GM12878 (cell line): ENCODE data around the gene STK11. TPM values are rescaled to one million over a fixed set of nuclear protein-coding genes. Genes with fewer than 3 reads are reported as not detected.

Experiments used
- ASH2L ChIP-seq: fragments of 300-600, 200-600 bp; sonication (generic); IDR thresholded peaks from 2 replicates; pipeline ENCODE4 v1.6.1; 2017; ENCODE audit warnings: low read depth, mild to moderate bottlenecking, borderline replicate concordance
- E2F4 ChIP-seq: IDR thresholded peaks from 2 replicates; pipeline ENCODE4 v1.6.1; 2012; ENCODE audit warnings: low read depth, low read length, improper control_type of control experiment
- E2F8 ChIP-seq: fragments of 450-650 bp; IDR thresholded peaks from 2 replicates; pipeline ENCODE4 v1.6.1; 2018; ENCODE audit warnings: mild to moderate bottlenecking, low read depth, moderate library complexity; ENCODE audit not compliant: partially characterized antibody
- FOS ChIP-seq: IDR thresholded peaks from 3 replicates; pipeline ENCODE4 v1.6.1; 2011; ENCODE audit warnings: borderline replicate concordance; ENCODE audit not compliant: insufficient read length; ENCODE audit errors: extremely low read depth
- MTA3 ChIP-seq: IDR thresholded peaks from 2 replicates; pipeline ENCODE4 v1.6.1; 2012; ENCODE audit warnings: low read length, inconsistent platforms, borderline replicate concordance
- NR2C1 ChIP-seq: fragments of 450-650 bp; IDR thresholded peaks from 2 replicates; pipeline ENCODE4 v1.6.1; 2017; ENCODE audit warnings: antibody characterized with exemption, mild to moderate bottlenecking, moderate library complexity
- PAX5 ChIP-seq: IDR thresholded peaks from 2 replicates; pipeline ENCODE4 v1.6.1; 2011; ENCODE audit warnings: low read depth, low read length, borderline replicate concordance
- PML ChIP-seq: IDR thresholded peaks from 2 replicates; pipeline ENCODE4 v1.6.1; 2012; ENCODE audit warnings: low read length, inconsistent platforms
- RAD21 ChIP-seq: IDR thresholded peaks from 2 replicates; pipeline ENCODE4 v1.6.1; 2011; ENCODE audit warnings: mild to moderate bottlenecking, low read depth, low read length, moderate library complexity; ENCODE audit not compliant: insufficient read depth
- RAD51 ChIP-seq: fragments of 450-650 bp; IDR thresholded peaks from 2 replicates; pipeline ENCODE4 v1.6.1; 2016; ENCODE audit warnings: moderate library complexity, mild to moderate bottlenecking, inconsistent platforms
- RUNX3 ChIP-seq: IDR thresholded peaks from 2 replicates; pipeline ENCODE4 v1.6.1; 2012; ENCODE audit warnings: low read length, inconsistent platforms
- SRF ChIP-seq, 2 experiments: IDR thresholded peaks; 2 replicates each; pipeline ENCODE4 v1.6.1; 2011; ENCODE audit warnings: low read depth in 2 of 2, low read length in 2 of 2, mild to moderate bottlenecking in 1 of 2, moderate library complexity in 1 of 2
- TCF7 ChIP-seq: IDR thresholded peaks from 2 replicates; pipeline ENCODE4 v1.6.1; 2014; ENCODE audit warnings: antibody characterized with exemption, borderline replicate concordance
- USF1 ChIP-seq: IDR thresholded peaks from 2 replicates; pipeline ENCODE4 v1.6.1; 2011; ENCODE audit warnings: borderline replicate concordance, low read depth, mild to moderate bottlenecking, moderate library complexity, mixed read lengths, low read length; ENCODE audit not compliant: insufficient read depth; ENCODE audit errors: extremely low read length
- WRNIP1 ChIP-seq: IDR thresholded peaks from 2 replicates; pipeline ENCODE4 v1.6.1; 2011; ENCODE audit warnings: low read depth, low read length, improper control_type of control experiment, borderline replicate concordance
- ZNF592 ChIP-seq: fragments of 450-650 bp; IDR thresholded peaks from 2 replicates; pipeline ENCODE4 v1.6.1; 2017; ENCODE audit warnings: mild to moderate bottlenecking, moderate library complexity
- polyA plus RNA-seq, 11 experiments: library from polyadenylated mRNA; depleted of rRNA in 4 of 11; unstranded in 6 of 11; stranded (reverse) in 5 of 11; fragments of >200 nt; fragmentation: Nextera tagmentation in 4 of 11; fragmentation: Illumina TruSeq in 1 of 11; extraction: Ambion mirVana in 4 of 11; extraction: Trizol in 1 of 11; gene quantifications; 1 replicate in 1 of 11; 2 replicates in 10 of 11; pipeline versions ENCODE4 v1.2.1 to v1.2.3, GENCODE V29; 2011 to 2016; ENCODE audit warnings: inconsistent platforms in 2 of 11, missing spikeins in 2 of 11, low read depth in 1 of 11
- total RNA-seq, 4 experiments: library from RNA; depleted of rRNA in 3 of 4; stranded (reverse); fragments of >200 nt in 3 of 4; fragmentation: Illumina TruSeq in 1 of 4; extraction: Trizol in 1 of 4; gene quantifications; 2 replicates each; pipeline versions ENCODE4 v1.2.1 to v1.2.3, GENCODE V29; 2013 to 2021
- TF ChIP-seq, protein P1 (sequence below): IDR thresholded peaks from 2 replicates; pipeline ENCODE4 v1.6.1; 2012; ENCODE audit warnings: low read length, inconsistent platforms

STK11 gene
- total and polyA plus RNA-seq, 10 of the 15 experiments (the other 5 are each of a cell fraction or from before 2014, with no cell fraction given): 0.33 to 71.0 (median 23.8) TPM

DNA sequence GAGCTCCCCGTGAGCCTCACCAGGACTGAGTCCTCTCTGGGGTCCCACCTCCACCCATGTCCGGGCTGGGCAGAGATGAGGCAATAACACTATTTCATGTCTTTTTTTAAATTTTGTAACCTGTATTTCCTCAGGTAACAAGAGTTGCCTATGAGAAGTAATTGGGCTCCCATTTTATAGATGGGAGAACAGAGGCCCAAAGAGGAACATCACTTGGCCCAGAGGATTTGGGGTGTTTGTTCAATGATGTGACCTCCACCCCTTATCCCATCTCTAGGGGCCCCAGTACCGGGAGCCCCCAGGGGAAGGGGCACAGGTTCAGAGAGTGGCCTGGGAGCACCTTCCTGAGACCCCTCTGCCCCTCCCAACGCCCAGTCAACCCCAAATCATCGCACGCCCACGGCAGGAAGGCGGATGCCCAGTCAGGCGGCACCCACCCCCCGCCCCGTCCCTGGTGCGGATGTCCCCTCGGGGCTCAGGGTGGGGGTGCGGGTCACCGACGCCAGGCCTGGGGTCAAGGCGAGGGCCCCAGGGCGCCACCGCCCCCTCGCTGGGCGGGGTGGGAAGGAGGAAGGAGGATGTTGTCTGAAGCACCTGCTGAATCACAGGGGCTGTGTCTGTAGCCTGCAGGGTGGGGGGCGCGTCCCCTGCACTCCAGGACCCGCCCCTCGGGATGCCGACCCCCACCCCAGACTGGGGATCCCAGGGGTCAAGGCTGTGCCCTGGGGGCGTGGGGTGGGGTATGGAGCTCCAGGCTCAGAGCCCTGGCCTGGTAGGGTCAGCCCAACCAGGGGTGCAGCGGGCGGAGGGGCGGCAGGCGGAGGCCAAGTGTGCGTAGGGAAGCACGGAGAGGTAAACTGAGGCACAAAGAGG, 54.5 kb downstream of the STK11 start (continued):
- TF ChIP-seq, protein P1, sequence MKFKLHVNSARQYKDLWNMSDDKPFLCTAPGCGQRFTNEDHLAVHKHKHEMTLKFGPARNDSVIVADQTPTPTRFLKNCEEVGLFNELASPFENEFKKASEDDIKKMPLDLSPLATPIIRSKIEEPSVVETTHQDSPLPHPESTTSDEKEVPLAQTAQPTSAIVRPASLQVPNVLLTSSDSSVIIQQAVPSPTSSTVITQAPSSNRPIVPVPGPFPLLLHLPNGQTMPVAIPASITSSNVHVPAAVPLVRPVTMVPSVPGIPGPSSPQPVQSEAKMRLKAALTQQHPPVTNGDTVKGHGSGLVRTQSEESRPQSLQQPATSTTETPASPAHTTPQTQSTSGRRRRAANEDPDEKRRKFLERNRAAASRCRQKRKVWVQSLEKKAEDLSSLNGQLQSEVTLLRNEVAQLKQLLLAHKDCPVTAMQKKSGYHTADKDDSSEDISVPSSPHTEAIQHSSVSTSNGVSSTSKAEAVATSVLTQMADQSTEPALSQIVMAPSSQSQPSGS: no peak
- TF ChIP-seq ASH2L: no peak
- no peak for TF ChIP-seq RUNX3
- TF ChIP-seq PML: no peak
- TF ChIP-seq ZNF592: no peak
- TF ChIP-seq PAX5: peak; percentile 73; the same call in 1 of the 2 replicates
- TF ChIP-seq SRF (IDR thresholded peaks at IDR 0.05; ENCODE audit: low read depth in 2 of 2, low read length in 2 of 2): no peak
- no peak for TF ChIP-seq TCF7
- no peak for TF ChIP-seq FOS
- no peak for TF ChIP-seq E2F4
- TF ChIP-seq RAD21: no peak
- peak; percentile 58; the same call in 1 of the 2 replicates for TF ChIP-seq NR2C1
- no peak for TF ChIP-seq MTA3
- no peak for TF ChIP-seq WRNIP1
- no peak for TF ChIP-seq E2F8
- TF ChIP-seq RAD51: no peak
- no peak for TF ChIP-seq USF1
